Endothelial cell of umbilical vein (primary cell): ENCODE results near the gene GOLPH3L.

Source experiments
- CTCF ChIP-seq, 2 donors: IDR thresholded peaks; 1 replicate in 1 of 2; 2 replicates in 1 of 2; pipeline ENCODE4 v1.5.1; 2011; ENCODE audit warnings: low read length in 2 of 2, mild to moderate bottlenecking in 2 of 2, moderate library complexity in 2 of 2, control low read depth in 1 of 2, inconsistent platforms in 1 of 2, low read depth in 1 of 2; ENCODE audit not compliant: insufficient read depth in 1 of 2; ENCODE audit errors: extremely low read depth in 1 of 2
- EZH2 ChIP-seq: IDR thresholded peaks from 2 replicates; pipeline ENCODE4 v1.6.1; 2012; ENCODE audit warnings: borderline replicate concordance, low read depth, mild to moderate bottlenecking, moderate library complexity, low read length, inconsistent platforms; ENCODE audit not compliant: severe bottlenecking
- FOS ChIP-seq: IDR thresholded peaks from 2 replicates; pipeline ENCODE4 v1.6.1; 2011; ENCODE audit warnings: mild to moderate bottlenecking, low read length, moderate library complexity, borderline replicate concordance; ENCODE audit not compliant: insufficient read depth
- POLR2A ChIP-seq: IDR thresholded peaks from 2 replicates; pipeline ENCODE4 v1.6.1; 2012; ENCODE audit warnings: low read depth, mild to moderate bottlenecking, control low read depth, low read length

GRCh38 chr1:150650193-150650592, 46.8 kb downstream of the GOLPH3L start:
- no peak for TF ChIP-seq CTCF (IDR thresholded peaks at IDR 0.05; ENCODE audit: extremely low read depth in 1 of 2, insufficient read depth in 1 of 2, low read depth in 1 of 2, low read length in 2 of 2)
- no peak for TF ChIP-seq POLR2A
- TF ChIP-seq FOS, result no peak
- no peak for TF ChIP-seq EZH2
